Right kidney (tissue), 1 donor: Measurements from ENCODE around the gene APPL2.
"Not testable (repeated sequence)": the region's sequence is repeated elsewhere in the genome, so short reads cannot be mapped to it uniquely, and the experiment has no call there.

Experiments used
- DNase-seq: peaks from one replicate; pipeline ENCODE4 v3.0.0-alpha.2; 2016

APPL2 gene

DNA sequence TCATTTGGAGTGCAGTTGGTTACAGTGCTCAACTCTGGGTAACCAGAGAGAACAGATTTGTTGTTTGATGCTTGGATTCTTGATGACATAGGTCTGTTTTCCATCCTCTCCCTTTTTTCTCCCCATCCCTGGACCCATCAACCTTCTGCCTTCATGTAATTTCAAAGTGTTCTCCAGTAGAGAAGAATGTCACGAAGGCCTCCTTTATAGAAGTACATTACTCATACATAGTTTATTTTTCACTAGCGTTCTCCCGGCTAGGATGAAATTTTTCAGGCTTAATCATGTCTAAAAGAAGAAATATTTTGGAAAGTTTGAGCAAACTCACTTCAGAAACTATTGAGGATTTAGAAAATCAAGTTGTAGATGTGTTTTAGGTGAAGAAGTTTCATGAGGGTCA is 20.9 kb upstream of the APPL2 start:
- no peak for DNase-seq

DNA sequence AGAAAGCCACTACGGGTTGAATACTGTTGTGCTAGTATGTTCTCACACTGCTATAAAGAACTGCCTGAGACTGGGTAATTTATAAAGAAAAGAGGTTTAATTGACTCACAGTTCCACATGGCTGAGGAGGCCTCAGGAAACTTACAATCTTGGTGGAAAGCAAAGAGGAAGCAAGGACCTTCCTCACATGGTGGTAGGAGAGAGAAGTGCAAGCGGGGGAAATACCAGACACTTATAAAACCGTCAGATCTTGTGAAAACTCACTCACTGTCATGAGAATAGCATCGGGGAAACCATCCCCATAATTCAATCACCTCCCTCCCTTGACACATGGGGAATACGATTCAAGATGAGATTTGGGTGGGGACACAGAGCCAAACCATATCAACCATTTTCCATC is 20.5 kb upstream of the APPL2 start:
- not testable (repeated sequence) for DNase-seq

DNA sequence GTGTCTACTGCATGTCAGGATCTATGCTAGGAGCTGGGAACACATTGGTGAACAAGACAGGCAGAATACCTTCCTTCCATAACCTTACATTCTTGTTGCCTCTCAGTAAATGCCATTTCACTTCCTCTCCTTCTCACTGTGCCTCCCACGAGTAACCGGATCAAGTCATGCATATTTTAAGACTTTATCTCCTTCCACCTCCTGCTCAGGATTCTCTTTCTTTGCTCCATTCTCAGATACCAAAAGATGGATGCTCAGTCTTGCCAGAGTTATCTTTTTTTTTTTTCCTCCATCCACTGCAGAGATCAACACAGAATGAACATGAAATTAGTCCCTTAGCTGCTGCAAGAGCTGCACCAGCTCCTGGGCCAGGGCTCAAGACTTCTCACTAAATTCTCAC is 20.0 kb upstream of the APPL2 start:
- no peak for DNase-seq

DNA sequence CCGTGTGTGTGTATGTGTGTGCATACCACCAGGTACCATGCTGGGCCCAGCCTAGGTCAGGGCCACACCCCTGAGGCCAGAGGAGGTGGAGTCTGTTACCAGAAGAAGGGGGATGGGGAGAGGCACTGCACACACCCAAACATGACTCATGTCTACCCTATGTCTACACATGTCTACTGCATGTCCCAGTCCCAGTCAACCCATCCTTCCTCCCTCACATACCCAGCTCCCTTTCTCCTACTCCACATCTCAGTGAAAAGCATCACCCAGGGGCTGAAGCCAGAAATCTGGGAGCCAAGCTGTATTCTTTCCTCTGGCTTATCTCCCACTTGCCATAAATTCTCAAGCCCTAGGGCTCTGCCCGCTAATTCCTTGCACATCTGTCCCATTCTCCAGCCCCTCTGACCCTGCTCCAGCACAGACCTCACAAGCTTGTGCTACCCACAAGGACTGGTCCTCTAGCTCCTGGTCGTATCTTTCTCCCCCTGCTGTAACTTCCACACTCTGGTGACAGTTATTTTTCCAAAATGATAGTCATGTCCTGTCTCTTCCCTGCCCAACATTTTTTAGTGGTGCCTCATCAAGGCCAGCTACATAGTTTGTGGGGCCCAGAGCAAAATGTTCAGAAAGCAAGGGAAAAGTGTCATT is 18.0 kb upstream of the APPL2 start:
- DNase-seq: no peak

DNA sequence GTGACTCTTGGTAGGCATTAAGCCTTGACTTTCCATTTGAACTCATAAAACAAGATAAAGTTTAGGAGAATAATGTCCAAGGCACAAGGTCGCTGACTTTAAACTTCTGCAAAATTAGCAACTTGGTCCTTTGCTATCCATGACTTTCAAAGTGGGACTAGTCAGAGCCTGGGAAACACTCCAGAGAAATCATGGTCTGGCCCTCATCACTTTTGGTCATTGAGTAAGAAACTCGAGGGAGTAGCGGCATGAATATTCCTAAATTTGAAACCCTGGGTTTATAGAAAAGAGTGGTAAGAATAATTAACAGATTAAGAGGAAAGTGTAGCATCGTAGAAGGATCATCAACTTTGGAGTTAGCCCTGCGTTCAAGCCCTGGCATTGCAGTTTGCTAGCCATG is 16.9 kb upstream of the APPL2 start:
- DNase-seq: no peak

DNA sequence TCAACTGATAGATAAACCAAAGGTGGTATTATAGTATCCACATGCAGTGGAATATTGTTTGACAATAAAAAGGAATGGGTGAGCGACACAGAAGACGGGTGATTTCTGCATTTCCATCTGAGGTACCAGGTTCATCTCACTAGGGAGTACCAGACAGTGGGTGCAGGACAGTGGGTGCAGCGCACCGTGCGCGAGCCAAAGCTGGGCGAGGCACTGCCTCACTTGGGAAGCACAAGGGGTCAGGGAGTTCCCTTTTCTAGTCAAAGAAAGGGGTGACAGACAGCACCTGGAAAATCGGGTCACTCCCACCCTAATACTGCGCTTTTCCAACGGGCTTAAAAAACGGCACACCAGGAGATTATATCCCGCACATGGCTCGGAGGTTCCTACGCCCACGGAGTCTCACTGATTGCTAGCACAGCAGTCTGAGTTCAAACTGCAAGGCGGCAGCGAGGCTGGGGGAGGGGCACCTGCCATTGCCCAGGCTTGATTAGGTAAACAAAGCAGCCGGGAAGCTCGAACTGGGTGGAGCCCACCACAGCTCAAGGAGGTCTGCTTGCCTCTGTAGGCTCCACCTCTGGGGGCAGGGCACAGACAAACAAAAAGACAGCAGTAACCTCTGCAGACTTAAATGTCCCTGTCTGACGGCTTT is 9.9 kb upstream of the APPL2 start:
- DNase-seq: not testable (repeated sequence)

DNA sequence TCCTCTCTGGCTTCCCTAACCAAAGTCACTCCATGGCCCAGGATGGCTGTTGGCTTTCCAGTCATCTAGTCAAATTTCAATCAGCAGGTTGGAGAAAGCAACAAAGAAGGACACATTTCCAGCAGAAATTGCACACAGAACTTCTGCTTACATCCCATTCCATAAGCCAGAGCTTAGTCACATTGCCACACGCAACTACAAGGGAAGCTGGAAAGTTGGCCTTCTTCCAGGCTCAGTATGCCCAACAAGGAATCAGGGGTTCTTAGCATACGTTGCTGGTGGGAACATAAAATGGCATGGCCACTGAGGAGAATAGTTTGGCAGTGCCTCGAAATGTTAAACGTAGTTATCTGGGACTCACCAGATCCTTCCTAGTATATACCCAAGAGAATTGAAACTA is 9.3 kb upstream of the APPL2 start:
- DNase-seq: no peak

DNA sequence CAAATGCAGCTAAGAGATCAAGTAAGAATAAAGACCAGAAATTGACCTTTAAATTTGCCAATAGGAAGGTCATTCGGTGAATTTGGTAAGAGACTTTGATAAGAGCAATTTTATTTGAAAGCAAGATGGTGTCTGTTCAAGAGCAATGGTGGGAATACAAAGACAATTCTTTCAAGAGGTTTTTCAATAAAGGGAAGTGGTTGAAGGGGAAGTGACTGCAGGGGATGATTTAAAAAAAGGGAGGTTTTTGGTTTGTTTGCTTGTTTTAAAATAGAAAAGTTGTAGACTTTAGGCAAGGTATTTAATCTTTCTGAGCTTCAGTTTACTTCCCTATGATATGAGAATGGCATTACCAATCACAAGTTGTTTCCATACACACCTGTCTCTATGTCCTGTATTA is 4.3 kb upstream of the APPL2 start:
- DNase-seq: no peak

DNA sequence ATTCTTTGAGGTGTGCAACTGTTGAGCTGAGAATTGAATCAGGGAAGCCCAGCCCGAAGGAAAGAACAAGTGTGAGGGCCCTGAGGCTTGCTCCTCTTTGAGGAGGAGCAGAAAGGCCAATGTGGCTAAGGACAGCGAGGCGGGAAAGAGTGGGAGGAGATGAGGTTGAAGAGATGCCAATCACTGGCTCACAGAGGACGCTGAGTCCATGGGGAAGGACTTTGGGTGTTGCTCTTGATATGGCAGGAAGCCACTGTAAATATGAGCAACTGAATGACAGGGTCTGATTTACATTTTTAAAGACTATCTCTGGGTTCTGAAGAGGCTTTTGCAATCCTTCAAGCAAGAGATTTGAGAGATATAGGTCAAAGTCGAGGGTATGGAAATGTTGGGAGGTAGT is 3.3 kb upstream of the APPL2 start:
- DNase-seq: no peak

DNA sequence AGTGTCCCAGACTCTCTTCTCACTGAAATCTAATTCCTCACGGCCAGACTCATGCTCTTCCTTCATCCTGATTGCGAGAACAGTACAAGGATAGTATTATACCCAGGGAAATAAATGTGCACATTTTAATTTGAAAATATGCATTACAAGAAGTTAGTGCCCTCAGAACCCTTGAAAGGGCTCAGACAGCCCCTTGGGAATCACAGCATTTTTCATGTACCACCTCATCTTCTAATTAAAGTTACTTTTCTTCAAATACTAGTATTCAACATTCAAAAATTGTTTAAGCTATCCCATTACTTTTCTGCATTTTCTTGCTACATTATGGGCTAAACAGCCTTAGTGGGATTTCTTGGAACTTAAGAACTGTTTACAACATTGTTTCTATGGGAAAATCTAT is 1.7 kb upstream of the APPL2 start:
- DNase-seq: no peak

DNA sequence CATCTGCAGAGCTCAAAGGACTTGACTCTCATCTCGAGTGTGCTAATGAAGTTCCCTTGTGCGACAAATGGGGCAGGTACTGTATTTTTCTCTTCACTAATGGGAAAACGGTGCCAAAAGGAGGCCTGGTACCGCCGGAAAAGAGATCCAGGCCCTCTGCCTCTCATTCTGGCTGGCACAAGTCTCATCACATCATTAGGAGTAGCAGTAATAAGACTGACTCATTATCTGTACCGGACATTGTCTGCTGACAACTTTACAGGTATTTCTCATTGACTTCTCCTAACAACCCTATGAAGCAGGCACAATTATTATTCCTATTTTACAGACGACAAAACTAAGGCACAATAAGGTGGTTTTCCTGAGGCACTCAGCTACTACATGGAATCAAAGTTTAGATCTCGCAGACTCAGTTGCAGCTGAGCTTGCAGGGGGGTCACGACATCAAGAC is 668 bp downstream of the APPL2 start:
- DNase-seq: no peak

DNA sequence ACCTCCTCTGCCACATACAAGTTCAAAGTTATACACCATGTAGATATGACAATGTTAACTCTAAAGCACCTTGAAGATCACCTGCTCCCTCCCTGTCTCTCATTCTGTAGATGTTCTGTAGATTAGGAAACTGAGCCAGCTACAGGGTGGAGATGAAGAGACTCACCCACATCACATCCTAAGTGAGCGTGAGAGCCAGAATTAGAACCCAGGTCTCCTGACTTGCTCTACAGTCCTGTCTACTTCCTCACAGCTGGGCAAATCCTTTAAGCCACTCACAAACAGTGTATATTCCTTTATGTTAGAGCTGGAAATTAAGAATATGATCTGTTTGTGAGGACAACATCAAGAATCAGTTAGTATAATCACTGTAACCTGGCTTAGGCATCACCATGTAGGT is 1.8 kb downstream of the APPL2 start:
- no peak for DNase-seq

DNA sequence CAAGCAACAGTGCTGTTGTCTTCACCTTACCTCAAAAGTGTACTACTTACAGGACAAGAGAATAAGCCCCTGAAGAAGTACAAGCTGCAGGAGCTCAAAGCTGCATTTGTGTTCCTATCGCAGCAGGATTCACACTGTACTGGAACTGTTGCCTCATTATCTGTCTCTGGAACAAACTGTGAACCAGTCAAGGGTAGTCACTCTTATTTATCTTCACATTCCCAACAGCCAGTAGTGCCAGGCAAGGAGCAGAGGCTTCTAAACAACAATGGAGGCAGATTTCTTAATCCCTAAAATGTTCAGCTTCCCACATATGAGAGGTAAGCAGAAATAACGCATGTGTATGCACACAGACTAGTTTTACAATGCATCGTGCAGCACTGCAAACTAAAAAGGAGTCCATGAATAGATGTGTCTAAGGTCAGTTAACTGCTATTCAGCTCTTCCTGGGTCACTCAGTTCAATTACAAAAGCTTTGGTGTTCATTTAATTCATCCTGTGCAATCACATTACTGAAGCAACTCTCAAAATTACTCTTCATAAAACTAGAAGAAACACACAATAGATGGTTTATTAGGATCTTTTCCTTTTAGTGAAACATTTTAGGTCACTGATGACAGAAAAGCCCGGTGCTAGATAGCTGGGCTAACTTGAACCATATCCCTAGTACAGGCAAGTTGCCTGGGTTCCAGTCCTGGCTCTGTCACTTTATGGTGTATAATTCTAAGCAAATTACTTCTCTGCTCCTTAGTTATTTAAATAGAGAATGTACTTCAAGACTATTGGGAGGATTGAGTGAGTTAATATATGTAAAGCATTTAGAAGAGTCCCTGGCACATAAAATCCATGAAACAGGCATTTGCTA is 2.7 kb downstream of the APPL2 start:
- no peak for DNase-seq

DNA sequence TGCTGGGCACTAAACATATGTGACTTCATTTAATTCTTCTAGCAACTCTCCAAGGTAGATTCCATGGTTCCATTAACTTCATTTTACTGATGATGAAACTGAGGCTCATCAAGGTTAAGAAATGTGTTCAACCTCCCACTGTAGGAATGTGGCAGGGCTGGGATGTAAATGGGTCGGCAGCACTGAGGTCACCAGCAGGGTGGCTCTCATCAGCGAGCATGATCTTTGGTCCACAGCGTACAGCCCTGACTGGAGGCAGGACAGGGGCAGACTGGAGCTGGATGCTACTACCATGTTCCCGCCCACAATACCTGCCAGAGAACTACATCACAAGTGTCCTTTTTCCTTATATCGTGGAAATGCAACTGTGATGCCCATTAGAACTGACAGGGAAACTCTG is 4.6 kb downstream of the APPL2 start:
- no peak for DNase-seq

DNA sequence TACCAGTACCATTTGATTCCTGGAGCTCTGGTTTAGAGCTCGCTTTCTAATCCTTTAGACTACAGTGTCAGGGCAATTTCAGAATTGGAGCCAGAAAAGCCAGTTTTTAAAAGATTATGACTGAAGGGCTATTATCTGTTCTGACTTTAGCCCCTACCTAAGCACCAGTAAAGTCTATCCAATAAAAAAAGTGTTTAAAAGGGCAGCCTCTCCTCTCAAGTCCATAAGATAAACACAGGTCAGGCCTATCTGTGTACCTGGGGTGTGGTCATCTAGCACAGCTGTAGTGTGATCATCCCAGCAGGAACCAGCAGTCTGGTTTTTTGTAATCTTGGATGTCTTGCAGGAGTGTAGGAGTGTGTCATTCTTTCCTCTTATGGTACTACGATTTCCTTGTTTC is 6.6 kb downstream of the APPL2 start:
- DNase-seq: no peak

DNA sequence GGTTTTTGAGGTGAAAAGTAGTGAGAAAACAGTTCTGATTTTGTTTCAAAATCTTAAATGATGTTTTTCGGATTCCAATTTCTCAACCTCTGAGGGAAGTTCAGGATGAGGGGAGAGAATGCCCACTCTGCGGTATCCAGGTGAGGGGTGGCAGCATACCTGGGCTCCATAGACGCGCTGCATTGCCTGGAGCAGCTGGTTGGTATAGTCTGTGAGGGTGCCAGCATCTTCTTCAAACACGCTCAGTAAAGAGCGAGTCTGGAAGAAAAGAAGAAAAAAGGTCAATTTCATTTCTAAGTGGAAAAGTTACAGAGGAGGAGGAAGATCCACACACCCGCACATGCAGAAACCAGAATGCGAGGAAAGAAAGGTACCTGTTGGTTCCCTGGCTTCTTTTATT is 7.0 kb downstream of the APPL2 start:
- DNase-seq: no peak

DNA sequence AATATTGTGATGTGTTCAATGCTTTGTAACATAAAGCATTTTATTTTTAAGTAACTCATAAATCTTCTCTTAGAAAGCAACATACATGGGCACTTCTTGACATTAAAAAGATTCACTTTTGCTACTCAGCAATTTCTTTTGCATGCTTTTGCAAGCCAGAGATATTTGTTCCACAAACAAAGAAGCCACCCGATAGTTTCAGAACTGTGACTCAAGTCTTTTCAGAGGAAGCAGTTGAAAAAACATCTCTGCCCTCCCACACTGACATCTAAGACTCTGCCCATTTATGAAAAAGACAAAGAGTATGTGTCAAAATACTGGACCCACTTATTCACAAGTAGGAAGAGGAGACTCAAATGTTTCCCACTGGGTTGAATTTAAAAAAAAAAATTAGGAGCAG is 7.5 kb downstream of the APPL2 start:
- no peak for DNase-seq

DNA sequence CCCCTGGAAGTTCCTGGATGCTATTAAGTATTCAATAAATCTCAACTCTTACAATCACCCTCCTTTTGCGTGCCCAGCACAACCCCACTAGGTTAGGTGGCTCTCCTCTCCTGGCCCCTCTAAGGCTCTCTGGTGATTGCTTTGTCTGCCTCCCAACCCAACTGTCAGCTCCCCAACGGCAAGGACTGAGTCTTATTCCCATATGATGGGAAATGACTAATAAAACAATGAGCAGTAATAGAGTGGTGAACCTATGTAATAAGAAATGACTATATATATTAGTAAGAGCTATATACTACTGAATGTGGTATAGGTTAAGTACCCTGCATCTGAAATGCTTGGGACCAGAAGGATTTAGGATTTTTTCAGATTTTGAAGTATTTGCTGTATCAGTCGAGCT is 8.1 kb downstream of the APPL2 start:
- DNase-seq: no peak

DNA sequence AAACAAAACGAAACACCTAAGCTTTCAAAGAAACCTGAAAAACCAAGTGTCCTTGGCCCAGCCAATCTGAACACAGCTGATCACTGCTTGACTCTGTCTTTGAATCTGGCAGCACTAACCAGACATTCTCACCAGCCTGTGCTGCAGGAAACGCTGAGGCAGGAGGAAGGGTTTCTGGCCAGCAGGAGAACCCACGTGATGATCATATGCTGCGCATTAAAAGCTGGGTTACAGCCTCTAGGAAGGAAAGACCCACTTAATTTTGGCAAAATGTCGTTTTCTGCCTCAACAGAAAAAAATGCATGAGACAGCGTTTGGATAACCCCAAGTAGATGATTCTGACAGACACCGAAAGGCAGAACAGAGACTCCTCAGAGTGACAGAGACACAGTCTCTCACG is 9.8 kb downstream of the APPL2 start:
- DNase-seq: no peak

DNA sequence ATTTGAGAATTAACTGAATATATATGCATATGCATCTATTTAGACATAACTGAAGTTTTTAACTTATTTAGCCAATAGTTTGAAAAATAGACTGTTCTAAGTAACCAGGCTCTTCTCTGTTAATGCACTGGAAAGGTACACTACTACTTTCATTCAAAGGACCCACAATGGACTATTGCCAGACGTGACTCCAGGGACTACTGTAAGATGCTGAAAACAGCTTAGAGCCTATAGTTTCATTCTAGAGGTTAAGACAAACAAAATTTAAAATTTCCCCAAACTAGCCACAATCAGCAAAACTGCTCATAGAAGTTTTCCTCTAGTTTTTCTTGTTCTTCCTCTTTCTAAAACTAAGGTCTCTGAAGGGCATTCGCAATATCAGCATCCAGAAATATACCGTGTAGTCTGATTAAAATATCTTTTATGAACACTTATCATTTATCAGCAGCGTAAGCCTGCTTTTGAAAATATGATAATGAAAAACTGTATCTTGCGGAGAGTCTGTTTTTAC is 10.4 kb downstream of the APPL2 start:
- DNase-seq: no peak

DNA sequence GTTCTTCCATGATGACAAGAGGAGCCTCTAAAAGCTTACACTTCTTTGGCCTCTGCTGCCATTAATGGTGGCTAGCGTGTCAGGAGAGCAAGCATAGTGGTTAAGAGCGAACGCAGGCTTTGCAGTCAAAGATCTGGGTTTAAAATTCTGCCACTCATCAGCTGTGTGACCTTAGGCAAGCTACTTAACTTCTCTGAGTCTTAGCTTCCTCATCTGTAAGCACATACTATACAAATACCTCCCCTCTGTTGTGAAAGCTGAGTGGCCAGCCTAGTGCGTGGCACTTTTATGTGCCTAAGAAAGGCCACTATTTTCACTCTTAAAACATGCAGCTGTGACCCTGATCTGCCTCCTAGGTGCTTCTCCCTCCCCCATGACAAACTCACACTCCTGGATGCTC is 11.6 kb downstream of the APPL2 start:
- no peak for DNase-seq

DNA sequence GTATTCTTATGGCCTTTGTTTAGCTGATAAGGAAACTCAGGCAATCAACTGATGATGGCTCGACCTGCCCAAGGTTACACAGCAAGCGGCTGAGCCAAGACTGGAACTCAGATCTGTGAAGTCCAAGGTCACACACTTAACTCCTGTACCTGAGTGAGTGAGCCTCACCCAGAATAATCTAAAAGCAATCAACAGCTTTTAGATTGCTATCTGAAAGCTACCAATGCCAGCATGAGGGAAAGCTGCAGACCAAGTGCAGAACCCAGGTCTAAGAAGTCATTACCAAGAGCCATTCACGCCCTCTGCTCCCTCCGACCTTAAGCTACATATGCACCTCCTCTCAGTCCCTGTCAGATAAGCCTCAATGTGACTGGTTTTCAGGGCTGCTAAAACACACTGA is 12.1 kb downstream of the APPL2 start:
- DNase-seq: no peak

DNA sequence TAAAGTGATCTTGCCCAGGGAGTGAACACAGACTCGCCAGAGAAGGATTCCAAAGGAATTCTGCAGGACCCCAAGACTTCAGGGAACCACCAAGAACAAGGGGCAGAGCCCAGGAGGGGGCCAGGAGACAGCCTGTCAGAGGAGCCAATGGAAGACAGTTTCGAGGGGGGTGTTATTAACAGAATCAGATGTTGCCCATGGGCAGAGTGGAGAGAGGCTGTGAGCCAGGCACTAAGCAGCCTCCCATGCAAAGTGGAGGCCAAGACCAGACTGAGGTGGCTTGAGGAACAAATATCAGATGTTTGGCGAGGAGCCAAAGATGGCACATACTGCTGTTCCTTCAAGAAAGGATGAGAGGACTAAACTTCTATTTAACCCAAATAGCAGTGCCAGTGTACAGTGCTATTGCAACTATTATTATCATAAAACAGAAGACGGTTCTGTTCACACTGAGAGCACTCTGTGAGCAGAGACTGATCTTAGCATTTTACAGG is 12.6 kb downstream of the APPL2 start:
- no peak for DNase-seq
